HG02678 (cell line): Measurements from ENCODE around the gene TXNDC11.

ENCODE experiments used
- ATAC-seq: cut with Tn5 transposase; IDR thresholded peaks from one replicate; pipeline ENCODE4 v1.9.1; 2021; ENCODE audit warnings: mild to moderate bottlenecking, moderate library complexity; ENCODE audit not compliant: unreplicated experiment

TXNDC11 gene

DNA sequence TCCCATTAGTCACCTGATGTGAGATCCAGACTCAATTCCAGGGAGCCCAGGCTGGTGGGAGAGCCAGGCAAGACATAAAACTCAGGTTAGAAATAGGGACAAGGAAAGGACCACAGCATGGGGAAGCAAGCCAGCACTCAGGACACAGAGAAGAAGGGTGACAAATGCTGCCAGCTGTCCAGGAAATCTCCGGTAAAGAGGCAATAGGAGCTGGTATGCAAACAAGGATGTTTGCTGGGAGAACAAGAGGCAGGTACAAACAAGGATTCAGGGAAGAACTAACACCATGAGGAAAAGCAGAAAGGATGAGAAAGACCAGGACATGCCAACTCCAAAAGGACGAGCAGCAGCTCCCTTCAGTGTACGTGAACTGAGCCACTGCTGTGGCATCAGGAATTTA lies 10.2 kb upstream of the TXNDC11 start:
- ATAC-seq: no peak

DNA sequence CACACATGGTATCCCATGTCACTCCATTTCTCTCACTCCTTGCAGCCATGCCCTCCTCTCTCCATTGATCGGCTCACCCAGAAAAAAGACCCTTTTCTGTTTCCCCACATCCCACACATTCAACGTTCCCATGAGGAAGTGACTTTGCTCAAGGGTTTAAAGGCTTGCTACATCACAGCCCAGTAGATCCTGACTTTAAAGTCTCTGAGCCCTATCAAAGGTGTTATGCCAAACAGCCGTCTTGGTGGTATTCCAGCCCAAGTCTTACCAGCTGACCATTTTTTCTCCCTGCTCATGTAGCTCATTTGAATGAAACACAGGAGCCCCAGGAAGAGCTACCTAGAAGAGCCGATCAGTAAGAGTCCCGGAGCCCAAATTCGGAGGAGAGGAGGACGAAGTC lies 7.4 kb upstream of the TXNDC11 start:
- ATAC-seq: no peak

DNA sequence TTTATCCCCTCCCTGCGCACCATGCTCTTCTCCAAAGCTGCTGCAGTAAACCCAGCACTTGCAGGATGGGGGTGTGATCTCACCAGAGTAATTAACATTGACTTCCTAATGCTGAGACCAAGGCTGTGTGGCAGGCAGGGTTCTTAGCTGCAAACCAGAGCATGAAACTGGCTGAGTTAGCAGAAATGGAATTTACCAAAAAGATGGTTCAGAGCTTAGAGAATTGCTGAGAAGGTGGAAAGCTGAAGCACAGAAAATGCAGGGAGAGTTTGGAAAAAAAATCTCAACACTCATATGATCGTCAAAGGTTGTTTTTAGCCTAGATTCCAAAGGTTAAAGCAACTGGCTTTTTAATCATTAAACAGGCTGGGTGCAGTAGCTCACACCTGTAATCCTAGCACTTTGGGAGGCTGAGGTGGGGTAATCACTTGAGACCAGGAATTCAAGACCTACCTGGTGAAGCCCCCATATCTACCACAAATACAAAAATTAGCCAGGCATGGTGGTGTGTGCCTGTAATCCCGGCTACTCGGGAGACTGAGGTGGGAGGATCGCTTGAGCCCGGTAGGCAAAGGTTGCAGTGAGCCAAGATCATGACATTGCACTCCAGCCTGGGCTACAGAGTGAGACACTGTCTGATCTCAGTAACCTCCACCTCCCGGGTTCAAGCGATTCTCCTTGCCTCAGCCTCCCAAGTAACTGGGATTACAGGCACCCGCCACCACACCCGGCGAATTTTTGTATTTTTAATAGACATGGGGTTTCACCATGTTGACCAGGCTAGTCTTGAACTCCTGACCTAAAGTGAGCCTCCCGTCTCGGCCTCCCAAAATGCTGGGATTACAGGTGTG lies 6.0 kb upstream of the TXNDC11 start:
- ATAC-seq: no peak

DNA sequence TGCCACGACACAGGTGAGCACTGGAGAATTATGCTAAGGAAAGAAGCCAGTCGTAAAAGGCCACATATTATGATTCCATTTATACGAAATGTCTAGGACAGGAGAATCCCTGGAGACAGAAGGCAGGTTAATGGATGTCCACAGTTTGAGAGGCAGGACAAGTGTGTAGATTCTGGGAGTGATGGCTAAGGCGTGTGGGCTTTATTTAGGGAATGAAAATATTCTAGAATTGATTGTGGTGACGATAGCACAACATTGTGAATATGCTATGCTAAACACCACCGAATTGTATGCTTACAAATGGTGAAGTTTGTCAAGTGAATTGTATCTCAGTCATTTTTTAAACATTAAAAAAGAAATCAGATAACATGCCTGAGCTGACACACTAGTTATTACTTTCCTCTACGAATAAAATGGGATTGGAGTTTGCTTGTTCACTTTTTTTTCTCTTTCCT lies 5.3 kb upstream of the TXNDC11 start:
- no peak for ATAC-seq

DNA sequence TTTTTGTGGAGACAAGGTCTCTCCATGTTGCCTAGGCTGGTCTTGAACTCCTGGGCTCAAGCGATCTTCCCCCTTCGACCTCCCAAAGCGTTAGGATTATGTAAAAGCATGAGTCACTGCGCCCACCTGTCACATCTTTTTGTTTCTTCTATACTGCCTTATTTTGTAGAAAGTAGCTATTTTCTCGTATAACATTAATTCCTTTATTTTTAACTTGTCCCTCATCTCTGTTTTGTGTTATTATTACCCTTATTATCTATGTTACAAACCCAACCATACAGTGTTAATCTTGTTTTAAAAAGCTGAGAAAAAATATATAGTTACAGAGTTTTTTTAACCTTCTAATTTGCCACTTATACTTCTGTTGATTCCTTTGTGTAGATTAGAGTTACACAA lies 1.4 kb upstream of the TXNDC11 start:
- no peak for ATAC-seq

DNA sequence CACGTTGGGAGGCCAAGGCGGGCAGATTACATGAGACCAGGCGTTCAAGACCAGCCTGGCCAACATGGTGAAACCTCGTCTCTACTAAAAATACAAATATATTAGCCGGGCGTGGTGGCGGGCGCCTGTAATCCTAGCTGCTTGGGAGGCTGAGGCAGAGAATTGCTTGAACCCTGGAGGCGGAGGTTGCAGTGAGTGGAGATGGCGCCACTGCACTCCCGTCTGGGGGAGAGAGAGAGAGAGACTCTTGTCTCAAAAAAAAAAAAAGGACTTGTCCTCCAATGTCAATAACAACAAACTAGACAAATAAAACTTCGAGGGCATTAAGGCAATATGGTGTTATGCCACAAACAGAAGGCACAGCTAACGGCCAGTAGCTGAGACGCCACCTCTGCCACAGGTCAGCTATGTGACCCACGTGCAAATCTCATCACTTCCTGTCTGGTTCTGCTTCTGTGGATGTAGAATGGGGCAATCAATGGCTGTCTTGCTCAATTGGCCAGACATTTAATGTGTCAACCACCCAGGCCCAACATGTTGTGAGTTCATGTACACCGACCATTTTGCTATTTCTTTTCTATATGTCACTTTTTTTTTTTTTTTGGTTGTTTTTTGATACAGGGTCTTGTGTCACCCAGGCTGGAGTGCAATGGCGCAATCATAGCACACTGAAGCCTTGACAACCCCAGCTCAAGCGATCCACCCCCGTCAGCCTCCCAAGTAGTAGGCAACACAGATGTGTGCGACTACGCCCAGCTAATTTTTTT lies 834 bp upstream of the TXNDC11 start:
- ATAC-seq: no peak

DNA sequence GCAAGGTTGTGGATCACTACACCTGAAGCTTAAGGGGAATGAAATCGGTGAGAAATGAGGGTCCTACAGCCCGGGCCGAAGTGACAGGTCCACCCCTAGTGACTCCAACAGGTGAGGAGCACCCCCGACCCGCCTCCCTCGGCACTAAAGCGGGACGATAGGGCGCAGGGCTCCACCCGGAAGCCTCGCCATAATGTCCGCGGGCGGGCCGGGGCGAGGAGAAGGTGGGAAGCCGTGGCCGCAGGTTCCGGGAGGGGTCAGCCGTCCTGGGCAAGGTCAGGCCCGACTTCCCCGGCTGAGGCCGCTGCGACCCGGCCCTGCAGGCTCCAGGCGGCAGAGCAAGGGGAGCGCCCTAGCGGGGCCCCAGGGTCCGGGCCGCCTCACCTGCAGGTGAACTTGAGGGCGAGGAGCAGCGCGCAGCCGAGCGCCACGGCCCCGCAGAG lies 543 bp downstream of the TXNDC11 start:
- ATAC-seq: peak; percentile 4

DNA sequence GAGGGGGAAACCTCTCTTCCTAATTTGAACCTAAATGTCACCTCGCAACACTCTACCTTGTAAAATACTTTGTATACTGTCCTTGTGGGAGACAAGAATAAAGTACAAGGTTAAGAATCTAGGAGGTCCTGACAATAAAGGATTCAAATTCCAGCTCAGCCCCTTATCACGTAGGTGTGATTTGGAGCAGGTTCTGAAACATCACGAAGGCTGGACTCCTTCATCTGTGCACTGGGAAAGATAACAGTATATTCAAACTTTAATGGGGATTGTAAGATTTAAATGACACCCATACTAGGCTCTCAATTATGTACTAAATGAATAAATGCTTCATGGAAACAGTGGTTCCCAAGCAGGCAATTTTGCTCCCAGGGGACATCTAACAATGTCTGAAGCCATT lies 2.1 kb downstream of the TXNDC11 start:
- no peak for ATAC-seq

DNA sequence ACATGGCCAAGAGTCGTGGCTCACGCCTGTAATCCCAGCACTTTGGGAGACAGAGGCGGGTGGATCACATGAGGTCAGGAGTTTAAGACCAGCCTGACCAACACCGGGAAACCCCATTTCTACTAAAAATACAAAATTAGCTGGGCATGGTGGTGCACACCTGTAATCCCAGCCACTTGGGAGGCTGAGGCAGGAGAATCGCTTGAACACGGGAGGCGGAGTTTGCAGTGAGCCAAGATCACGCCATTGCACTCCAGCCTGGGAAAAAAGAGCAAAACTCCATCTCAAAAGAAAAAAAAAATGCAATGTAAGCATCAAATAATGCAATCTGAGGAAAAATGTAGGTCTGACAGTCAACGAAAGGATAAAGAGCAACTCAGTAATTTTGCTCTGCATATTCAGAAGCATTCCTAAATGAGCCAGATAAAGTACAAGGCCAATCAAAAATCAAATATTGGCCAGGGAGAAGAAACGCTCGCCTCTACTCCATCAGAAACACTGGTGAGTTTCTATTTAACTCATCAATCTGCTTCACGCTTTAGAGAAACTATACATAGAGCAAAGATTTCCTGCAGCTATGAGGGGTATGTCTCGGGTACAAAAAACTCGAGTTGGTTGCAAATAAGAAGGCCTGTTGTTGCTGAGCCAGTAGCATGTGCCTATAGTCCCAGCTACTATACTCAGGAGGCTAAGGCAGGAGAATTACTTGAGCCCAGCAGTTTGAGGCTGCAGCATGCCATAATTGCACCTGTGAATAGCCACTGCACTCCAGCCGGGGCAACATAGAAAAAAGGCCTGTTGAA lies 3.7 kb downstream of the TXNDC11 start:
- no peak for ATAC-seq

DNA sequence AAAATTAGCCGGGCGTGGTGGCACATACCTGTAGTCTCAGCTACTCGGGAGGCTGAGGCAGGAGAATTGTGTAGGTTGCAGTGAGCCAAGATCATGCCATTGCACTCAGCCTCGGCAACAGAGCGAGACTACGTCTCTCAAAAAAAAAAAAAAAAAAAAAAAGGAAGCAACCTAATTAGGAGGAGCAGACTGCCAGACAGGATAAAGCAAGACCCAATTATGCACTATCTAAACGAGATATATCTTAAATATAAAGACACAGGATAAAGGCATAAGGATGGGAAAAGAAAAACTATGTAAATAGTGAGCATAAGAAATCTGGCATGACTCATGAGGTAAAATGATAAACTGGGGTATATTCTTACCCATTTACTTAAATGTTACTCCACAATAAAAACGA lies 4.9 kb downstream of the TXNDC11 start:
- ATAC-seq: no peak

DNA sequence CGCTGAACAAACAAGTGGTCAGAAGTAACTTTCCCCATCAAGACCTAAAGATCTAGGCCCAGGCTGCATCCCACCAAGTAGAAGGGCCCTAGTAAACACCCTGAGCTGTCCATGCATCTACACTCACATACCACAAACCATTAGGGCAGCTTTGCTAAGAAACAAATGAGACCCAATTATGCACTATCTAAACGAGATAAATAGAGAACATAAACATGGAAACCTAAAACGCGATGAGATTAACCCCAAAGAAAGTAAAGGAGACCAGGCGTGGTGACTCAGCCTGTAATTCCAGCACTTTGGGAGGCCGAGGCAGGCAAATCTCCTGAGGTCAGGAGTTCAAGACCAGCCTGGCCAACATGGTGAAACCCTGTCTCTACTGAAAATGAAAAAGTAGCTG lies 5.8 kb downstream of the TXNDC11 start:
- ATAC-seq: no peak

DNA sequence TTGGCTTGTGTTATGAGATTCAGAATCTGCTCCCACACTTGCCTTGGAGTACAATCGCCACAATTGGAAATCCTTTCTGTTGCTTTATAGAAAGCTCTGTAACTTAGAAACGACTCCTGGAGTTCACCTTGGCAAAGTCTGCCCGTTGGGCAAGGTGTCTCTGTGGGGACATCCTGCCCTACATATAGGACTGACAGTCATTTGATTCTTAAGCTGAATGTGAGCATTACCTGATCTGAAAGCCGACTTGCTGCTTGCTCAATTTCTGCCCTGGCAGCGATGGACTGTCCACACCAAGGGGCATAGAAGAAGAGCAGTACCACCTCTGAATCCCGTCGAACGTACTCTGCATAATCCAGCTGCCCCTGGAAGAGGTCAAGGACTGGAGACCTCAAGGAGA lies 6.9 kb downstream of the TXNDC11 start:
- ATAC-seq: no peak

DNA sequence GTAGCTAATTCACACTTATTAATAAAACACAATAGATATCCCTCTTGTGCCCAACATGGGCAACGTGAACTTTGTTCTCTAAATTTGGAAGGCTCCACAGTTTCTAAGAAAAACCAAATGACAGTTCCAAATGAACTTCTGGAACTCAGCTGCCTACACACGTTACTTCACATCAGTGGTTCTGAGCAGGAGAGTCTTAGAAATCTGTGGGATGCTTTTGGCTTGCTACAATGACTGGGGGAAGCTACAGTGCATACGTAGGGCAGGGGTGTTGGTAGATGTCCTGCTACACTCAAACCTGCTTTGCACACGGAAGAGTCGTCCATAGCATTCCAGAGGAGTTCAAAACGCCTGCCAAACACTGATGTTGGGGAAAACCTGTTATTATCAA lies 8.0 kb downstream of the TXNDC11 start:
- ATAC-seq: no peak

DNA sequence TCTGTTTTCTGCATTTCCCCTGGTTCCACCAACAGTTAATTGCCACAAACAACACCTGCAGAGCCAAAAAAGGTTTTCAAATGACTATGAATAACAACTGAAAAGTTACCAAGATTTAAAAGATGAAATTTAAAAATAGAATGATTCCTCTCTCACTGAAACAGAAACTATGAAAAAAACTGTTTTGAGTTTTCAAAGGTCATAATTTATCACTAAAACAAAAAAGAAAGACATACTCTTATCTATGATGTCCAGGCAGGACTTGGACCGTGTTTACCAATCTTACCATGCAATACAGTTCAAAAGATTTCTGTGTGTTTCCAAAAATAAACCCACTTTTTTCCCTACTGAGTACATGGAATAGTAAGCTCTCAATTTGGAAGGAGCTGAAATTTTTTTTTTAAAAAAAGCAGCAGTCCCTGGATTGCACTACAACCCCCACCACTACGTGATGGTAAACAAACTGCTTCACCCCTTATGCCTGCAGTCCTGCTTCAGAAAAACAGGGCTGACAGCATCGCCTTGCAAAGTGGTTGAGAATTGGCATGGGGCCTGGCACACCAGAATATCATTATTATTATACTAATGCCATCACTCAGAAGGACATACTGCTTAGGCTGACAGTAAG lies 8.5 kb downstream of the TXNDC11 start:
- ATAC-seq: peak; percentile 62

DNA sequence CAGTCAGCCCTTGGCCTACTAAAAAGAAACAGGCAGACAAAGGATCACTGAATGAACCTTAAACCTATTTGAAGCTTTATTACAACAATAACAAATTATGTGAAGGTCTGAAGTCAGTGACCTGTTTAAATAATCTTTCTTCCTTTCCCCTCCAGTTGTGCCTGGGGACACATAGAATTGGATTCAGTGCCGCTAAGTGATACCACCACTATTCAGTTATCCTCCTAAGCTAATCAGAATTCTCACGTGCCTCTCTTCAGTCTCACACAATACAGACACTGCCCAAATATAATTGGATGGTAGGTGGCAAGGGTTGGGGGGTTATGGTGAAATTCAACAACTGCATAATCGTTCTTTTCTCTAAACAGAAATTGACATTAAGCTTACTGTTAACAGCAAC lies 11.4 kb downstream of the TXNDC11 start:
- no peak for ATAC-seq

DNA sequence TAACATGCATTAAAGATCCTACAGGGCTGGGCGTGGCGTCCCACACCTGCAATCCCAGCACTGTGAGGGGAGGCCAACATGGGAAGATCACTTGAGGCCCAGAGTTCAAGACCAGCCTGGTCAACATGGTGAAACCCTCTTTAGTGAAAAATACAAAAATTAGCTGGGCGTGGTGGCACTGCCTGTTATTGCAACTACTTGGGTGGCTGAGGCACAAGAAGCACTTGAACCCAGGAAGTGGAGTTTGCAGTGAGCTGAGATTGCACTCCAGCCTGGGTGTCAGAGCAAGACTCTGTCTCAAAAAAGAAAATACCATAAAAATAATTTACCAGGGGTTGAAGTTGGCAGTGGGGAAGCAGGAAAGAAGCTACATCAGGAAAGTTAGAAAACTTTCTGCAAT lies 12.9 kb downstream of the TXNDC11 start:
- no peak for ATAC-seq

DNA sequence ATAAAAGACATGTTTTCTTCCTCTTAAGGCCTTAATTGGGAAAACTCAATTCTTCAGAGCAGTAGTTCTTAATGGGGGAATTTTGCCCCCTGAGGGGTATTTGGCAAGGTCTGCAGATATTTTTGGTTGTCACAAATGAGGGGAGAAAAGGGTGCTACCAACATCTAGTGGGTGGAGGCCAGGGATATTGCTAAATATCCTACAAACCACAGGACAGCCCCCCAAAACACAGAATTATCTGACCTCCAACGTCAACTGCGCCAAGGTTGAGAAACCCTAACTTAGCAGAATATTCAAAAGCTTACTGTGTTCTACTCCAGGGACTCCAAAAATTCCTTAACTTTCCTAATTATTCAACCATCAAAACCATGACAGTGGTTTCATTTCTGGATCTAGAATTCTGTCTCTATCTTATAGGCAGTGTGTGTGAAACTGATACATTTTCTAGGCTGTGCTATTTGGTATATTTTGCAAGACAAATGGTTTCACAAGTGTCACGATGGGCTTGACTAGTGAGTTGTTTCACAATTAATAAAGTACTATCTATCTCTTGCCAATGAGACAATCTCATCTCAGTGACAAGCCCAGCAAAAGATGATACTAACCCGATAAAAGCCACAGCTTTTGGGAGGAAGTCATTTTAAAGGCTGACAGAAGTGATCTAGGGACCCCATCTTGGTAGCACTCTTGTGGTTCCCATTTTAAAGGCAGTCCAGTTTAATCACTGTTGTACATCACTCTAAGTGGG lies 14.7 kb downstream of the TXNDC11 start:
- ATAC-seq: no peak

DNA sequence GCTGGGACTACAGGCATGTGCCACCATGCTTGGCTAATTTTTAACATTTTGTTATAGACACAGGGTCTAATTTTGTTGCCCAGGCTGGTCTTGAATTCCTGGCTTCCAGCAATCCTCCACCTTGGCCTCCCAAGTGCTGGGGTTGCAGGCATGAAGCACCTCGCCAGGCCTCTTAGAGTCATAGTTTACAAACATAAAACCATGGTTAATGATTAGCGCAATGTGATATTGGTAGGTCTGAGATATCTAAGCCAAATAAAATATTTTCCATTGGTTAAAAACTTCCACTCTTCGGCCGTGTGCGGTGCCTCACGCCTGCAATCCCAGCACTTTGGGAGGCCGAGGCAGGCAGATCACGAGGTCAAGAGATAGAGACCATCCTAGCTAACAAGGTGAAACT lies 16.6 kb downstream of the TXNDC11 start:
- ATAC-seq: no peak

DNA sequence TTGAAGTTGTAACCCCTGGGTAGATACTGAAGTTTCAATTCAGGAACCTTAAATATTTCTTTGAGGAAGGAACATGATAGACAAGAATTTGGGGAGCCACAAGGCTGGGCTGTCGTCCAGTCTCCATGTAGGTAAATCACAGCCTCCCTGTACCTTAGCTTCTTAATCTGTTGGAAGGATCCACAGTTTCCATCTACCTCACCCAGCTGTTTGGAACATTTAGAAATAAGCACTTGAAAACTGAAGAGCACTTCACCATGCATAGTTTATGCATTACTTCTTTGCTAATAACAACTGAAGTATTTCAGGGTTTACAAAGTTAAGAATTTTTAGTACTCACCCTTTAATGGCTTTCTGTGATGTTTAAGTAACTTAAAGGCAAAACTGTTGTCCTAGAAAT lies 17.2 kb downstream of the TXNDC11 start:
- ATAC-seq: no peak

DNA sequence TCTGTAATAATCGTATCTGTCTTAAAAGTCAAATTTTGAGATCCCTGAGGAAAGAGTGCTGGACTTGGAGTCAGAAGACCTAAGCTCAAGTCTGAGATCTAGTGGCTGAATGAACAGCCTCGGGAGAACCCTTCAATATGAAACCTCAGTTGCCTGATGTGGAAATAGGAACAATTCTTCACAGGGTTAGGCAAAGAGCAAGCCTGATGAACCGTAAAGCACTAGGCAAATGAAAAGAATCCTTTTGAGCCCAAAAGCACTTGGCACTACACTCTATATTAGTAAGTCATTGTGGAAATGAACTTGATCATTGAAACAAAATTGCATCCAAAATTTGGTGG lies 20.2 kb downstream of the TXNDC11 start:
- no peak for ATAC-seq
